GM19240 (cell line): Measurements from ENCODE around the gene NFATC2.

Experiments used
- DNase-seq: peaks from one replicate; pipeline ENCODE4 v3.0.0; 2011; ENCODE audit warnings: low spot score; ENCODE audit not compliant: insufficient read length

Gene NFATC2

DNA sequence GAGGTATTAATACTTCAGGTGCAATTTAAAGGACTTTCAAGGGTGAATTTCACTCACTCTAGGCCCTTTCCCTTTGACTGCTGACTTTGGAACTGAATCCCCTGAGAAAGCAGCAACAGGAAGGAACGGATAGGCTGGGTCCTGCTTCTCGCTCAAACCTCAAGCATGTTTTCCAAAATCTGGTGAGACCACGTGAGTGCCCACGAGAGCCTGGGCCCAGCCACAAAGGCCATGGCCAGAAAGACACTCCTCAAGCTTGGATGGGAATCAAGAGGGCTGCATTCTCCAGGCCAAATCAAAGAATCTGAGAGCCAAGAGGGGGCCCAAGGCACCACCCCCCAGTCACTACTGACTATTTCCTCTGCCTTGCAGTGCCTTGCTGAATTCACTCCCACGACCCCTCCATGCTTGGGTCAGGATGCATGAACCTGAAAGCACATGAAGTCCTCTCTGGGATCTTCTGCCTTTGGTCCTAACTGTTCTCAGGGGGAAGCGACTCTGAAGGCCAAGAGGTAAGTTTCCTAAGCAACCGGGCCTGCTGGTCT, 146.1 kb downstream of the NFATC2 start:
- DNase-seq = no peak

DNA sequence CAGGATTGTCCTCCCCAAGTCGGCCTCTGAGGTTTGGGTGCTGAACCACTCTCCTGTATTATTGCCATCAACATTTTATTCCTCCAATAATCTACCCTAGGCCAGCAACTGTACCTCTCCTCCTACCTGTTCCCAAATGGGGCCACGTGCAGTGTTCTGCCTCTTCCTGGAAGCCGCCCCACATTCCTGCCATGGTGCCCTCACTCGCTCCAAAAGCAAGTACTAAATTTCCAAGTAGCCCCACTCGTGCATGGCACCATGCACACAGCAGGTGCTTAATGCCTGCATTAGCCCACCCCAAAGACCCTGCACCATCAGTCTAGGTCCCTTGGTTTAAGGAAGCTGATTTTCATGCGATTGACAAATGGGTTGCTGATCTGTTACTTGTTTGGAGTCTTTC, 147.8 kb downstream of the NFATC2 start:
- no peak for DNase-seq

DNA sequence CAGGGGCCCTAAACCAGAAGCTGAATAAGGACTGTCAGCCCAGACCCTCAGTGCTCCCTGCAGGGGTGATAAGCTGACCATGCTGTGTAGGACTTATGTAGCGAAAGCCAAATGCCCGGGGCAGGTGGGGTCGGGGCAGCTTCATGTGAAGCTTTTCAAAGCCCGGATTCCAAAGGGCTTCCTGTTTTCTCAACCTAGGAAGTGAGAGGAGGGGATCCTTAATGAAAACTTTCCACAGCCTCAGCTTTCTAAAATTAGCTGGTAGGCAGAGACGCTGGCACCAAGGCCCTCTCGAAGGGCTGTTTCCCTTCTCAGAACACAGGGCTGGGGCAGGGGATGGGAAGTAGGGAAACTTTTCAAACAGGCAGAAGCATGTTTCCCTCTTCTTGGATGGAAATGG, 148.9 kb downstream of the NFATC2 start:
- no peak for DNase-seq

DNA sequence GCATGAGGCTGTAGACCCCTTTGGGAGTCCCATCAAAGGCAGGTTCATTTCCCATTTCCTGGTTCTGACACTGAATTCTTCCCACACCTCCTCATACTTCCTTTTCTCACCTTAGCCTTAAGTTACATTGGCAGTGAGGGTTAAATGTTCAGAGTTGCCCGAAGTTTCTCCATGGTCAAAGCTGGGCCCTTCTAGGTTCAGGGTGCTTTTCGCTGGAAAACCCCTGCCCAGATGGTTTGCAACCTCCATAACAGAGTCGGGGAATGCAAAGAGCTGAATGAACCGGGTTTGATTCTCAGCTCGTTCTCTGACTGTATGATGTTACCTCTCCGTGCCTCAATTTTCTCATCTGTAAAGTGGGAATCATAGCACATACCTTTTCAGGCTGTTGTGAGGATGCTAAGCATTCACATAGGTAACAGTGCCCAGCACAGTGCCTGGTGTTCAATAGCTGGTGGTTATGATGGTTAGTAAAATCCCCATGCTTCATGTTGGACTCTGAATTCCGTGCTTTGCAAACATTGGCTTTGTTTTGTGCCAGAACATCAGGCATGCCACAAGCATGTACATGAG, 149.8 kb downstream of the NFATC2 start:
- no peak for DNase-seq

DNA sequence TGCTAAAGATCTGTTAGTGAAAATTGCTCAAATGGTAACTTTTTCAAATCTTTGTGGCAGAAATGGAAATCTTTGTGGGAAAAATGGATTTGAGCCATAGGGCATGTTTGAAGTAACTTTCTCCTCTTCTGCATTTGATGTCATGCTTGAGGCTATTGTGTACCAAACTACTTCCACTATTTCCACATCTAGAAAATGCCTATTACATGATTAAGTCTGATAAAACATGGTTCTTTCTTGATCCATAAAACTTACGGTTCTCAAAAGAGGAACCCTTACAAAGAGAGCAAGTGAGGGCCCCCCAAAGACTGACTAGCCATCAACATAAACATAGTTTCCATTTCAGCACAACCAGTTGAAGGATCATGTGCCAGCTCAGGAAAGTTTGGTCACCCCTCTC, 150.6 kb downstream of the NFATC2 start:
- DNase-seq = no peak

DNA sequence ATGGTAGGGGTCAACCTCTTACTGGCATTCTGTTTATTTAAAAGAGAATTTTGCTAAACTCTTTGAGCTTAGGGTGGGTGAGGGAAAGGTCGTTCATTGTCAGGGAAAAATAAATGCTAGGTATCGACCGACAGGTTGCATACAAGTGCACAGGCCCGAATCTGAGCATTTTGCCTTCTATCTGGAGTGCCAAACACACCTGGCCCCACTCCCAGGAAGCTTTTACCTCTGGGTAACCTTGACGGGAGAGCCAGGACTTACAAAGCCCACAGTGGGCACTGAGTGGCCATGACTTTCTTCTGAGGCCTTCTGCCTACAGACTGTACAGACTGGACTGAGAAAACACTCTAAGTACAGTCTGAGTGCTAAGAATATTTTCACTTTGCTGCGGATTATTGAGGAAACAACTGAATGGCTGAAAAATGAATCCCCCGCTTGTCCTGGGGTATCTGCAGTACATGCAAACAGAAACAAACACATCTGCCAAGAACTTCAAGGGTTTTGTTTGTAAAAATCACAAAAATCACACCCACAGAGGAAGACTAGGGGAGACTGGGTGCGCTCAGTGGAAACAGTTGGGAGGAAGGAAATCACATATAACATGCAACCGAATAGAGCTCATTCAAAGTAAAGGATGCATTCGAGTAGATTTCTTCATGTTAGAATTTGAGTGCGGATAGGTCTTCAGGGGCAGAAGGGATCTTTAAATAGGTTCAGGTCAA, 152.8 kb downstream of the NFATC2 start:
- no peak for DNase-seq

DNA sequence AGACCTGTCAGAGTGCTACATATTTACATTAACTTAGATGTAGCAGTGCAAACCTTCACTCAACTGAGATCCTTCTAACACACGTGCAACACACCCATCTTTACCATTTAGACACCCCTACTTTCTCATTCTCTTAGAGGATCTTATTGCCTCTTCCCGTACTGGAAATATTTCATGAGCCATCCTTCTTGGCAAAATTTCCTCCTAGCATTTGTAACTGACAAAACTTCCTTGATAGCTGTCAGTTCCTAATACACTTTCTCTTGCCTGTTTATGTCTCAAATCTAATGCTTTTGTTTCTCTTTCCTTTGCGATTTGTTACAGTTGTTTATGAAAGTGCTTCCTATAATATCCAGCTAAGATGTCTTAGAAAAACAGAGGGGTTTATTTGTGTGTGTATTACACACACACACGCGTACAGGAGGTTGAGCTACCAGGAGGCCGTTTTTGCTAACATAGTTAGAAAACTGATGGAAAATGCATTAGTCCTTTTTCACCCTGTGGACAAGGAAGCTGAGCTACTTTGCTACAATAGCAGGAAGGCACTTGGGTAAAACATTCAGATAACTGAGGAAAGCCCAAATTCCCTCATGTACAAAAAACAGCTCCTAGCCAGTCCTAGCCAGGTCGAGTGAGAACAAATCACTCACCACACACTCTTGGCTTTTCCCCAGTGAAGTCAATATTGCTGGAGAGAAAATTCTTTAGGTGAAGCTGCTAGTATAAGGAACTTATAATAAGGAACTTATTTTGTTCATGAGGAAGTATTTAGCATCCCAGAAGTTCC, 153.6 kb downstream of the NFATC2 start:
- DNase-seq = no peak

DNA sequence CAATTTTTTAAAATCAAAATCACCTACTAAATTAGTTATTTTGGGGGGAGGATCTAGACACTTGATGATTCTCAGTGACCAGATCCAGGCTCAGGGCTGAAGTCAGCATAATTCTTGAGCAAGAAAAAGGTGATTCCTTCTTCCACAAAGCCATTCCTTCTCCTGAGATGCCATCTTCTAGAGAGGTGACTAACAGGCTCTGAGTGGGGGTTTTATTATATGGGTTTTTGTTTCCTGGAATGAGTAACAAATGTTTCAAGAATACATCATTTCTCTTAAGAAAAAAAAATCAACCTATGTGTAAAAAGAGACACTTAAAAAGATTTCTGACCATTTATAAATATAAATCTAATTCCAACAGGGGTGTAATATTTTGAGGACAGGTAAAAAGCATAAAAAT, 154.3 kb downstream of the NFATC2 start:
- DNase-seq = no peak

DNA sequence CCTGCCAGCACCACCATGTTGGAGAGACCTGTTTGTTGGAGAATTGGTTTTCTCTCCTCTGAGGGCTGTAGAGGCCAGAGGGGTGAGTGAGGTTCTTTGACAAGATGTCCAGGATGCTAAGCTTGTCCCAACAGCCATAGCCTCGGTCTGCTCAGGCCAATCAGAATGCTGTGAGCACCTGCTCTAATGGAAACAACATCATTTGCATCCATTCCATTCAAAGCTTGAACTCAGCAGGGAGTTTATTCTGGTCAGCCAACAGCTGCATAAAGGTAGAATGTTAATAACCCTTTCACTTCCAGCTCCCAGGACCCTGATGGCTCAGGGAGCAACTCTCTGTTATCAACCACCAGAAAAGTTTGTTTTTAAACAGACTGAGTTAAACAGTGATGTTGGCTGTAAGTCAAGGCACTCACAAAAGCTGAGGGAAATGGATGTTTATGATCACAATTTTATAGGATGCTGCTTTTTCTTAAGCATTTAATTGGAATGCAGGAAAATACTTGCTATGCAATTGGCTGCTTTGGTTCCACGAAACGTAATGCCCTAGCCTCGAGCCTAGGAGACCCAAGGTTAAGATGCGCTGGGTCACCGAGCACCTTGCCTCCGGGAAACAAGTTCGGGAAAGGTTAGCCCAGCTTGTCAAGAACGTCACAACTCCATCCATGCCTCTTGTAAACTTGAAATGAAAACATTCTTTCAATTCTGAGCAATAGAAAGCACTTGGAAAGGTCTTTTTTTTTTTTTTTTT, 155.2 kb downstream of the NFATC2 start:
- DNase-seq = no peak

DNA sequence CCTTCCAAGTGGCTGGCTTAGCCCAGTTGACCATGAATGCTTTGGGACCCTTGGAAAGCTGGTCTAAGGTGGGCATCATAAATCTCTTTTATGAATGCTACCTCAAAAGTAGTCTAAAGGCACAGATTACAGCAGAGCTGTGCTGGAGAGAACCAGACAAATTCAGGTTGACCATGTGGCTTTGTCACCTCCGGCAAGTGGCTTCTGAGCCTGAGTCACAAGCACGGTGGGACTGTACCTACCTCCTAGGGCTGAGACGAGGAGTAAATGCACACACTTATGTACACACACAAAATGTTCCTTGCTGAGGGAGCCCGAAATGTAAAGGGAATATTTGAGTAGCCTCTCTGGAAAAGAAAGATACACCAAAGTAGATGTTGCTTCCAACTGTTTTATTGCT, 155.9 kb downstream of the NFATC2 start:
- DNase-seq = no peak

DNA sequence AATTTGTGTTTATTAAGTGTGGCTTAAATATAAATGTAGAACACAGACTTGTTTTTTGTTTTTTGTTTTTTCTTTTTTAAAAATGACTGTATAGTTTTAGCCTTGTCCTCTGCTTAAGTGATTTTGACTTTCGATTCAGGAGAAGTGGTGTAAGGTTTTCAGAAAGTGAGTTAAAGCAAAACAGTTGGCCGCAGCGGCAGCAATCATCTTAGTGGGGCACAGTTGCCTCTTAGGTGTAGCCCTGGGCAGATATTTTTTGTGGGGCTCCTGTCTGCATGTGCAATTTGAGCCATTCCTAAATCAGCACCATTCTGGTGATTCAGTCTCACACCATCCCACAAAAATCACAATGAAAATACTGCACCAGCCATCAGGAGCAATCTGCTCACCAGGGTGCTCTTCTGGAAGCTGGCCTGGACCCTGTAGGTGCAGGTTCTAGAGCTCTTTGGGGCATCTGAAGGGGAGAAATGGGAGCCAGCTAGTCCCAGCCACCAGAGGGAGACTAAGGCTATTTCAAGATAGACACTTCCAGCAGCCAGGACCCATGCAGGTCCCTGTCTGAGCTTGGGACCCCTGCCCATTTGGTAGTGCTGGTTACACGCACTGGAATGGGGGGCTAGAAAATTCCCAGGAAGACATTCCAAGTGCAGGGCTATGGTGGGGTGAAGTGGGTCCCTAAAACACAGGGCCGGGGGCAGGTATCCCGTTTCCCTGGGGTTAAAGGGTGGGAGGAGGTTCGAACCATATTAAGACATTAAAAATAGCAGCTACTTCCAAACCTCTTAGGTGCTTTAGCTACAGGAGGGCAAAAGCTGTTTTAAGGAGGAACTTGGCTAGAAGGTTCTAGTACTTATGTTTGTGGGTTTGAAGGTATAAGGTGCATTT, 156.6 kb downstream of the NFATC2 start:
- peak; percentile 77 for DNase-seq

DNA sequence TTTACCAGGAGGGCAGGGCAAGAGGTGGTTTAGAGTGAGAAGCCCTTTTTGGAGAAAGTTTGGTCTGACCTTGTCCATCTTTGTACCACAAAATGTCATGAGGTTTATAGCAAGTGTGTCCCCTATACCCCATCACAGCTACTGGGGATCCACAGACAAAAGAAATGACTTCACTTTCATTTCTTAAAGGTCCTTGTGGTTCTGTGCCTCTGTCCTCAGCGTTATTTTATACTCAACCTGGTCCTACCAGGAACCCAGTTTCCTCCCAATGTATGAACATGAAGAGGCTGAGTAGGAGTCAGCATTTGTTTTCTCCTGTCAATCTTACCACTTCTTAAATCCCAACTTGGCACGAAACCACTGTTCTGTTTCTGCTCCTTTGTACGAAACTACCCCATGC, 157.6 kb downstream of the NFATC2 start:
- DNase-seq = no peak

DNA sequence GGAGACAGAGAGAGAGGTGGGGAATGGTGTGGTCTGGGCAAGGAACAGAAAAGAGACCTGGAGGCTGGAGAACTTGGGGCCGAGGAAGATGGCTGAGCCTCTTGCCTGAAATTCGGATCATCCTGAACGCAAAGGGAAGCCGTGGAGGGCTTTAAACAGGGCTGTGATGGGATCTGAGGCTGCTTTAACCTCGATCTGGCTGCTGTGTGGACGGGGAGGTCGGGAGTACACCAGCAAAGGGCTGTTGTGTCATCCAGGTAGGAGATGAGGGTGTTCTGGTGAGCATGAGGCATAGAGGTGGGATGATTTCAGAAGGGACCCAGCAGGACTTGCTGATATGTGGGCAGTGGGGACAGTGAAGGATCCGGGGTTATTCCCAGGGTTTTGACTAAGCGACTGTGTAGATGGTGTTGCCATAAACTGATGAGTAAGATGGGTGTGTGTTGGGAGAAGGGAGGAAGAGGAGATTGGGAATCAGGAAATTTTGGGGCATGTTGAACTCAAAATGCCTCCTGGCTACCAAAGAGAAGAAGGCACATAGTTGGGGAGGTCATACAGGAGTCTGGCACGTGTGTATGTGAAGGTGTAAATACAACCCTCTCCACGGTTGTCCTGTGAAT, 158.5 kb downstream of the NFATC2 start:
- DNase-seq = no peak

DNA sequence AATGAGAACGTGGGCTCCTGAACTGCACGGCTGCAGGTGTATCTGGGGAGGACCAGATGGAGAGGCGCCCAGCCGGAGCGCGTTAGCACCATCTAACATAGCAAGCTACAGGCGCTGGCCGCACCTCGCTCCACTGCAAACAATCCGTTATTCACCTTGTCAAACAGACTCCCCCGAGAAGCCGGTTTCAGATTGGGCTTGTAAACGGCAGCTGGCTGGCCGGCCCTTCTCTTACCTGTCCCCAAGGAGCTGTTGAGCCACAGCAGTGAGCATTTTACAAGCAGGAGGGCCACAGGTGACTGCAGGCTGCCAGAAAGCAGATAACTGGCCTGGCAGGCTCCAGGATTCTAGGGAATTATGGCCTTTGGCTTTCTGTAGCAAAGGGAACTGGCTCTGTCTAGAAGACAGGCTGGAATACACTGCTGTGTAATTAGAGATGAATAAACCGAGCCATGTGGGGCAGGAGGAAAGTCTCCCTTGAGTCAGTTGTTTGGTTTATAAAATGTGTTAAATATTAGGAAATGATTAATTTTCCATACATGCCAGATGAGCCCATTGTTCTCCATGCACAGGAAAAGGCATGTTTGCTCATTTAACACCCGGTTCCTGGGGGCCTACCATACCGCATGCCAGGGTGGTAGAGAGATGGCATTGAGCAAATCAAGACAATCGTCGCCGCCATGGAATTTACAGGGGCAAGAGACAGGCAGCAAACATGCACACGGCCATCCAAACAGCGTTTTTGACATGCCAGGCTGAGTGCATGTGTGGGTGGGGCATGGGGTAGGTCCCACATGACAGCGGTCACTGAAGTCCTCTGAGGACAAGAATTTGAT, 159.3 kb downstream of the NFATC2 start:
- no peak for DNase-seq

DNA sequence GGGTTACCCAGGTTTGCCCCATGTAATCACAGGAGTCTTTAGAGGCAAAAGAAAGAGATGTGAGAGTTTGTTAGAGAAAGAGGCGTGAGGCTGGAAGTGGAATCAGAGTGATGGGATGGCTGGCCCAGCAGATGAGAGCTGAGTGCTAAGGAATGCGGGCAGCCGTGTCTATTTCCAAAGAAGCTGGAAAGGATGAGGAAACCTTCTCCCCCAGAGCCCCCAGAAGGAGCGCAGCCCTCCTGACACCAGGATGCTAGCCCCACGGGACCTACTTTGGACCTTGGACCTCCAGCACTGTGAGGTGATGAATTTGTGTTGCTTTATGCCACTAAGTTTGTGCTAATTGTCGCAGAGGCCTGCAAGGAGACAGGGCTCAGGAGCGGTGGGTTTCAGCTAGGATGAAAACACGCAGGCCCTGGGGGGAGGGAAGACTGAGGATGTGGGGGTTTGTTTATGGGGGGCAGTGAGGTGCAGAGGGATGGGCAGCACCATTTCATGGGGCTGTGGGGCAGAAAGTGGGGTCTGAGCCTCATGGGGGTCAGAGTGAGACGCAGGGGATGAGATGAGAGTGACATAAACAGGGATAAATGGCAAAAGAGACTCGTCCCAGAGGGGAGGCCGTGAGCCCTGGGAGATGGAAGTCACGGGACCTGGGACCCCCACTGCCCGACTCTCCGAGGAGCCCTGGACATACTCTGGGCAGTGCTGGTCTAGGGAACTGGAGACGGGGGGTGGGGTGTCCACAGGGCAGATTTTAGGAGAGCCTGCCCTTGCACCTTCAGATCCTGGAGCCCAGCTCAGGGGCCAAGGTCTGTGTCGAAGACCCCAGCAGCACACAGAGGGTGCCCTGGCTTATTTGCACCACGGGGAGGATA, 160.2 kb downstream of the NFATC2 start:
- DNase-seq = no peak

DNA sequence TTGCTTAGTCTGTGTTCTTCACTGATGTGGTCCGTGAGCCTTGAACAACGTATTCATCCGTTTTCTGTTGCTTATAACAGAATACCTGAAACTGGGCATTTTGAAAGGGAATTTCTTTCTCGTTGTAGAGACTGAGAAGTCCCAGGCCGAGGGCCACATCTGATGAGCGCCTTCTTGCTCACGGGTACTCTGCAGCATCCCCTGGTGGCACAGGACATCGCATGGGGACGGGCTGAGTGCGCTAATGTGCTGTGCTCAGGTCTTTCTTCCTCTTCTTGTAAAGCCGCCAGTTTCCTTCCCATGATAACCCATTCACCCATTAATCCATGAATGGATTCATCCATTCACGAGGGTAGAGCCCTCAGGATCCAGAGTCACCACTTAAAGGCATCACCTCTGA, 161.0 kb downstream of the NFATC2 start:
- DNase-seq = no peak

DNA sequence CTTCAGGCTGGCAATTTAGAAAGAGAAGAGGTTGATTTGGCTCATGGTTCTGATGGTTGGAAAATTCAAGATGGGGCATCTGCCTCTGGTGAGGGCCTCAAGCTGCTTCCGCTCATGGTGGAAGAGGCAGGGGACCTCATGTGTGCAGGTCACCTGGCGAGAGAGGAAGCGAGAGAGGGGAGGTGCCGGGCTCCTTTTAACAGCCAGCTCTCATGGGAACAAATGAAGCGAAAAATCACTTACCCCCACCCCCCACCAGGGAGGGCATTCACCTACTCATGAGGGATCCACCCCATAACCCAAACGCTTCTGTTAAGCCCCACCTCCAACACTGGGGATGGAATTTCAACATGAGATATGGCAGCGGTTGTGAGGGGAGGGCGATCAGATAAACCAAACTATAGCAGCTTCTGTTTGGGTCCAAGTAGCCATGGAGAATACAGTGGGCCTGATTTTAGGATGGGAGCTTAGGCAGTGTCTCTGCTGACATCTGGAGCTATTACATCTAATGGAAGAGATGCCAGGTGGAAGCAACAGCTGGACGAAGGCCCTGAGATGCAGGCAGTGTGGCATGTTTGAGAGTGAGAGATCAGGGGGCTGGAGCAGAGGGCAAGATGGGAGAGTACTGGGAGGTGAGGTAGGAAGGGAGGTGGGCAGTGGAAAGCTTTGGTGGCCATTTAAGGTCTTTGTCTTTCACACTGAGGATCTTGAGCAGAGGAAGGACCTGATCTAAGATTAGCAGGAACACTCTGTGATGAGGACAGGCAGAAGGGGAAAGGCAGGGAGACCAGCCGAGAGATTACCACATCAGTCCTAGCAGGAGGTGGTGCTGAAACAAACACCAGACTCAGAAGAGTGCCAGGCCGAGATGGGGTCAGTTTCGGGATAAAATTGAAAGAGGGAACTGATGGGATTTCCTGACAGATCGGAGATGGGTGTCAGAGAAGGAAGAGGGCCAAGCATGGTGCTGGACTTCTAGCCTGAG, 161.8 kb downstream of the NFATC2 start:
- no peak for DNase-seq
